Measurements from ENCODE around the gene PRCP. TPM values are rescaled to one million over a fixed set of nuclear protein-coding genes. Genes with fewer than 3 reads are reported as not detected.

Gene PRCP
- total RNA-seq, 1 experiment from 2014 or later = 53.9 TPM

- ChIA-PET POLR2A (no interaction called here), CTCF (no interaction called here)
- Mint-ChIP-seq H3K27ac (no peak overlapping the region), H3K4me3 (no peak overlapping the region), H3K36me3 (peaks cover 8% of the 10 kb centered on the region; the same call in 1 of the 2 replicates), H3K4me1 (peaks cover 8% of the 10 kb centered on the region), H3K27me3 (ENCODE audit: low read depth) (no peaks in the 10 kb centered on the region), H3K9me3 (no peaks in the 10 kb centered on the region)
- DNase-seq (ENCODE audit: low spot score) (no peak), ATAC-seq (no peak)
- TF ChIP-seq, protein P1, sequence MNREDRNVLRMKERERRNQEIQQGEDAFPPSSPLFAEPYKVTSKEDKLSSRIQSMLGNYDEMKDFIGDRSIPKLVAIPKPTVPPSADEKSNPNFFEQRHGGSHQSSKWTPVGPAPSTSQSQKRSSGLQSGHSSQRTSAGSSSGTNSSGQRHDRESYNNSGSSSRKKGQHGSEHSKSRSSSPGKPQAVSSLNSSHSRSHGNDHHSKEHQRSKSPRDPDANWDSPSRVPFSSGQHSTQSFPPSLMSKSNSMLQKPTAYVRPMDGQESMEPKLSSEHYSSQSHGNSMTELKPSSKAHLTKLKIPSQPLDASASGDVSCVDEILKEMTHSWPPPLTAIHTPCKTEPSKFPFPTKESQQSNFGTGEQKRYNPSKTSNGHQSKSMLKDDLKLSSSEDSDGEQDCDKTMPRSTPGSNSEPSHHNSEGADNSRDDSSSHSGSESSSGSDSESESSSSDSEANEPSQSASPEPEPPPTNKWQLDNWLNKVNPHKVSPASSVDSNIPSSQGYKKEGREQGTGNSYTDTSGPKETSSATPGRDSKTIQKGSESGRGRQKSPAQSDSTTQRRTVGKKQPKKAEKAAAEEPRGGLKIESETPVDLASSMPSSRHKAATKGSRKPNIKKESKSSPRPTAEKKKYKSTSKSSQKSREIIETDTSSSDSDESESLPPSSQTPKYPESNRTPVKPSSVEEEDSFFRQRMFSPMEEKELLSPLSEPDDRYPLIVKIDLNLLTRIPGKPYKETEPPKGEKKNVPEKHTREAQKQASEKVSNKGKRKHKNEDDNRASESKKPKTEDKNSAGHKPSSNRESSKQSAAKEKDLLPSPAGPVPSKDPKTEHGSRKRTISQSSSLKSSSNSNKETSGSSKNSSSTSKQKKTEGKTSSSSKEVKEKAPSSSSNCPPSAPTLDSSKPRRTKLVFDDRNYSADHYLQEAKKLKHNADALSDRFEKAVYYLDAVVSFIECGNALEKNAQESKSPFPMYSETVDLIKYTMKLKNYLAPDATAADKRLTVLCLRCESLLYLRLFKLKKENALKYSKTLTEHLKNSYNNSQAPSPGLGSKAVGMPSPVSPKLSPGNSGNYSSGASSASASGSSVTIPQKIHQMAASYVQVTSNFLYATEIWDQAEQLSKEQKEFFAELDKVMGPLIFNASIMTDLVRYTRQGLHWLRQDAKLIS (CRISPR knock-in tag; IDR thresholded peaks at IDR 0.05; ENCODE audit: borderline replicate concordance) = no peak
- no peak for TF ChIP-seq NR1H2 (CRISPR knock-in tag; IDR thresholded peaks at IDR 0.05)
- TF ChIP-seq, protein P2, sequence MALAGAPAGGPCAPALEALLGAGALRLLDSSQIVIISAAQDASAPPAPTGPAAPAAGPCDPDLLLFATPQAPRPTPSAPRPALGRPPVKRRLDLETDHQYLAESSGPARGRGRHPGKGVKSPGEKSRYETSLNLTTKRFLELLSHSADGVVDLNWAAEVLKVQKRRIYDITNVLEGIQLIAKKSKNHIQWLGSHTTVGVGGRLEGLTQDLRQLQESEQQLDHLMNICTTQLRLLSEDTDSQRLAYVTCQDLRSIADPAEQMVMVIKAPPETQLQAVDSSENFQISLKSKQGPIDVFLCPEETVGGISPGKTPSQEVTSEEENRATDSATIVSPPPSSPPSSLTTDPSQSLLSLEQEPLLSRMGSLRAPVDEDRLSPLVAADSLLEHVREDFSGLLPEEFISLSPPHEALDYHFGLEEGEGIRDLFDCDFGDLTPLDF (CRISPR knock-in tag; IDR thresholded peaks at IDR 0.05) = no peak
- TF ChIP-seq CDX4 (CRISPR knock-in tag; IDR thresholded peaks at IDR 0.05; ENCODE audit: borderline replicate concordance) = no peak
- TF ChIP-seq, protein P3, sequence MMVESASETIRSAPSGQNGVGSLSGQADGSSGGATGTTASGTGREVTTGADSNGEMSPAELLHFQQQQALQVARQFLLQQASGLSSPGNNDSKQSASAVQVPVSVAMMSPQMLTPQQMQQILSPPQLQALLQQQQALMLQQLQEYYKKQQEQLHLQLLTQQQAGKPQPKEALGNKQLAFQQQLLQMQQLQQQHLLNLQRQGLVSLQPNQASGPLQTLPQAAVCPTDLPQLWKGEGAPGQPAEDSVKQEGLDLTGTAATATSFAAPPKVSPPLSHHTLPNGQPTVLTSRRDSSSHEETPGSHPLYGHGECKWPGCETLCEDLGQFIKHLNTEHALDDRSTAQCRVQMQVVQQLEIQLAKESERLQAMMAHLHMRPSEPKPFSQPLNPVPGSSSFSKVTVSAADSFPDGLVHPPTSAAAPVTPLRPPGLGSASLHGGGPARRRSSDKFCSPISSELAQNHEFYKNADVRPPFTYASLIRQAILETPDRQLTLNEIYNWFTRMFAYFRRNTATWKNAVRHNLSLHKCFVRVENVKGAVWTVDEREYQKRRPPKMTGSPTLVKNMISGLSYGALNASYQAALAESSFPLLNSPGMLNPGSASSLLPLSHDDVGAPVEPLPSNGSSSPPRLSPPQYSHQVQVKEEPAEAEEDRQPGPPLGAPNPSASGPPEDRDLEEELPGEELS (CRISPR knock-in tag; IDR thresholded peaks at IDR 0.05) = no peak
- no peak for TF ChIP-seq ZBTB21 (CRISPR knock-in tag; IDR thresholded peaks at IDR 0.05; ENCODE audit: borderline replicate concordance)
- TF ChIP-seq ZNF416 (CRISPR knock-in tag; IDR thresholded peaks at IDR 0.05) = no peak
- TF ChIP-seq NR2C2 (CRISPR knock-in tag; IDR thresholded peaks at IDR 0.05) = no peak
- TF ChIP-seq OVOL2 (CRISPR knock-in tag; IDR thresholded peaks at IDR 0.05; ENCODE audit: borderline replicate concordance) = no peak
- TF ChIP-seq SP1 (CRISPR knock-in tag; conservative IDR thresholded peaks at IDR 0.05) = no peak
- TF ChIP-seq TP53 (CRISPR knock-in tag; IDR thresholded peaks at IDR 0.05) = no peak
- TF ChIP-seq, protein P4, sequence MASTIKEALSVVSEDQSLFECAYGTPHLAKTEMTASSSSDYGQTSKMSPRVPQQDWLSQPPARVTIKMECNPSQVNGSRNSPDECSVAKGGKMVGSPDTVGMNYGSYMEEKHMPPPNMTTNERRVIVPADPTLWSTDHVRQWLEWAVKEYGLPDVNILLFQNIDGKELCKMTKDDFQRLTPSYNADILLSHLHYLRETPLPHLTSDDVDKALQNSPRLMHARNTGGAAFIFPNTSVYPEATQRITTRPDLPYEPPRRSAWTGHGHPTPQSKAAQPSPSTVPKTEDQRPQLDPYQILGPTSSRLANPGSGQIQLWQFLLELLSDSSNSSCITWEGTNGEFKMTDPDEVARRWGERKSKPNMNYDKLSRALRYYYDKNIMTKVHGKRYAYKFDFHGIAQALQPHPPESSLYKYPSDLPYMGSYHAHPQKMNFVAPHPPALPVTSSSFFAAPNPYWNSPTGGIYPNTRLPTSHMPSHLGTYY (CRISPR knock-in tag; IDR thresholded peaks at IDR 0.05) = no peak
- no peak for TF ChIP-seq ESRRA (CRISPR knock-in tag; IDR thresholded peaks at IDR 0.05; ENCODE audit: borderline replicate concordance)
- TF ChIP-seq JAZF1 (CRISPR knock-in tag; IDR thresholded peaks at IDR 0.05) = no peak
- TF ChIP-seq RELA (CRISPR knock-in tag; IDR thresholded peaks at IDR 0.05; ENCODE audit: borderline replicate concordance) = no peak
- no peak for TF ChIP-seq GRHL2 (CRISPR knock-in tag; IDR thresholded peaks at IDR 0.05; ENCODE audit: insufficient replicate concordance, severe bottlenecking)
- TF ChIP-seq, protein P5, sequence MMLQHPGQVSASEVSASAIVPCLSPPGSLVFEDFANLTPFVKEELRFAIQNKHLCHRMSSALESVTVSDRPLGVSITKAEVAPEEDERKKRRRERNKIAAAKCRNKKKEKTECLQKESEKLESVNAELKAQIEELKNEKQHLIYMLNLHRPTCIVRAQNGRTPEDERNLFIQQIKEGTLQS (CRISPR knock-in tag; conservative IDR thresholded peaks at IDR 0.05) = no peak
- TF ChIP-seq PRRX2 (CRISPR knock-in tag; IDR thresholded peaks at IDR 0.05) = no peak
These were observed 67.2 kb downstream of the PRCP start for GRCh38 chr11:82832983-82833382.
